GM19452 (cell line): ENCODE results near the gene WNT11.
A peak's percentile ranks its signal among the peaks of the same experiment; 100 is the strongest.

Source experiments
- ATAC-seq: cut with Tn5 transposase; IDR thresholded peaks from one replicate; pipeline ENCODE4 v1.9.1; 2021; ENCODE audit not compliant: unreplicated experiment

The WNT11 gene

GRCh38 chr11:76157891-76158290, 48.4 kb downstream of the WNT11 start:
- ATAC-seq = no peak

- ATAC-seq = no peak
Measured at GRCh38 chr11:76156971-76157427, 49.3 kb downstream of the WNT11 start.

GRCh38 chr11:76155500-76156227, 50.6 kb downstream of the WNT11 start:
- no peak for ATAC-seq

GRCh38 chr11:76153571-76153923, 52.8 kb downstream of the WNT11 start:
- ATAC-seq = no peak

GRCh38 chr11:76152741-76153570, 53.3 kb downstream of the WNT11 start:
- no peak for ATAC-seq

GRCh38 chr11:76152086-76152681, 54.1 kb downstream of the WNT11 start:
- peak; percentile 48 for ATAC-seq

GRCh38 chr11:76151556-76152085, 54.7 kb downstream of the WNT11 start:
- ATAC-seq = no peak

GRCh38 chr11:76150141-76150540, 56.2 kb downstream of the WNT11 start:
- ATAC-seq = no peak

- no peak for ATAC-seq
Measured at GRCh38 chr11:76149713-76150112, 56.6 kb downstream of the WNT11 start.

- ATAC-seq = no peak
Measured at GRCh38 chr11:76148941-76149613, 57.2 kb downstream of the WNT11 start.

- ATAC-seq = no peak
Measured at GRCh38 chr11:76148231-76148630, 58.1 kb downstream of the WNT11 start.

GRCh38 chr11:76147106-76147740, 59.1 kb downstream of the WNT11 start:
- ATAC-seq = no peak

- no peak for ATAC-seq
Measured at GRCh38 chr11:76143274-76143673, 63.0 kb downstream of the WNT11 start.

- no peak for ATAC-seq
Measured at GRCh38 chr11:76141901-76142588, 64.3 kb downstream of the WNT11 start.

GRCh38 chr11:76140912-76141574, 65.3 kb downstream of the WNT11 start:
- no peak for ATAC-seq

GRCh38 chr11:76139314-76139713, 67.0 kb downstream of the WNT11 start:
- no peak for ATAC-seq
